HepG2 (cell line): ENCODE results near the gene IBA57. TPM values are rescaled to one million over a fixed set of nuclear protein-coding genes. Genes with fewer than 3 reads are reported as not detected.

Source experiments
- GATAD2A ChIP-seq: IDR thresholded peaks from 2 replicates; pipeline ENCODE4 v1.6.1; 2016
- GRHL1 ChIP-seq: sonication (generic); formaldehyde crosslinking; conservative IDR thresholded peaks from 2 replicates; pipeline ENCODE4 v1.8.0; 2022; ENCODE audit warnings: missing genetic modification reagents
- HIVEP1 ChIP-seq: sonication (generic); formaldehyde crosslinking; IDR thresholded peaks from 2 replicates; pipeline ENCODE4 v1.4.0; 2020; ENCODE audit warnings: mild to moderate bottlenecking, missing genetic modification reagents
- HMGXB4 ChIP-seq, 2 experiments: sonication (generic) in 1 of 2; formaldehyde crosslinking in 1 of 2; IDR thresholded peaks; 2 replicates each; pipeline versions ENCODE4 v1.4.0 to v1.6.1; 2018 to 2020; ENCODE audit warnings: missing genetic modification reagents in 2 of 2, borderline replicate concordance in 1 of 2, low read depth in 1 of 2, mild to moderate bottlenecking in 1 of 2, missing biosample characterization in 1 of 2
- MAZ ChIP-seq, 2 experiments: sonication (generic) in 1 of 2; formaldehyde crosslinking in 1 of 2; IDR thresholded peaks; 2 replicates each; pipeline versions ENCODE4 v1.5.0 to v1.6.1; 2012 to 2020; ENCODE audit warnings: low read depth in 2 of 2, mild to moderate bottlenecking in 2 of 2, borderline replicate concordance in 1 of 2, improper control_type of control experiment in 1 of 2, low read length in 1 of 2, missing genetic modification reagents in 1 of 2, moderate library complexity in 1 of 2
- PATZ1 ChIP-seq: sonication (generic); formaldehyde crosslinking; IDR thresholded peaks from 2 replicates; pipeline ENCODE4 v1.4.0; 2020; ENCODE audit warnings: missing genetic modification reagents
- SP1 ChIP-seq, 2 experiments: fragments of 450-650 bp in 1 of 2; sonication (generic) in 1 of 2; formaldehyde crosslinking in 1 of 2; IDR thresholded peaks; 2 replicates each; pipeline versions ENCODE4 v1.4.0 to v1.6.1; 2016 to 2020; ENCODE audit warnings: missing genetic modification reagents in 1 of 2
- ZFP91 ChIP-seq: sonication (generic); formaldehyde crosslinking; IDR thresholded peaks from 2 replicates; pipeline ENCODE4 v1.9.0; 2022; ENCODE audit warnings: missing genetic modification reagents, mild to moderate bottlenecking, borderline replicate concordance
- ZFX ChIP-seq: sonication (generic); formaldehyde crosslinking; IDR thresholded peaks from 2 replicates; pipeline ENCODE4 v1.4.0; 2020; ENCODE audit warnings: mild to moderate bottlenecking, low read depth, missing genetic modification reagents, moderate library complexity
- ZNF256 ChIP-seq: sonication (generic); formaldehyde crosslinking; conservative IDR thresholded peaks from 2 replicates; pipeline ENCODE4 v1.4.0; 2020; ENCODE audit warnings: missing genetic modification reagents
- ZNF296 ChIP-seq: sonication (generic); formaldehyde crosslinking; conservative IDR thresholded peaks from 2 replicates; pipeline ENCODE4 v1.5.0; 2020; ENCODE audit warnings: mild to moderate bottlenecking, missing genetic modification reagents
- ZNF3 ChIP-seq: IDR thresholded peaks from 2 replicates; pipeline ENCODE4 v1.7.0; 2017; ENCODE audit warnings: inconsistent platforms
- ZNF574 ChIP-seq: sonication (generic); formaldehyde crosslinking; IDR thresholded peaks from 2 replicates; pipeline ENCODE4 v1.4.0; 2020; ENCODE audit warnings: missing genetic modification reagents
- ZNF597 ChIP-seq: sonication (generic); formaldehyde crosslinking; IDR thresholded peaks from 2 replicates; pipeline ENCODE4 v1.5.0; 2020; ENCODE audit warnings: missing genetic modification reagents
- ZNF720 ChIP-seq: sonication (generic); formaldehyde crosslinking; IDR thresholded peaks from 2 replicates; pipeline ENCODE4 v1.4.0; 2020; ENCODE audit warnings: missing genetic modification reagents
- polyA plus RNA-seq, 8 experiments: library from polyadenylated mRNA; depleted of rRNA in 3 of 8; stranded (reverse) in 7 of 8; unstranded in 1 of 8; fragments of >200 nt; fragmentation: Illumina TruSeq in 4 of 8; extraction: Trizol in 4 of 8; gene quantifications; 2 replicates each; pipeline versions ENCODE4 v1.2.1 to v1.2.3, GENCODE V29; 2011 to 2016; ENCODE audit warnings: low read depth in 4 of 8, missing spikeins in 1 of 8, mixed read lengths in 1 of 8; ENCODE audit not compliant: insufficient read depth in 1 of 8
- total RNA-seq, 5 experiments: library from RNA; depleted of rRNA; stranded (reverse); fragments of >200 nt; fragmentation: Illumina TruSeq; extraction: Trizol; gene quantifications; 2 replicates each; pipeline ENCODE4 v1.2.3, GENCODE V29; 2016; ENCODE audit warnings: low read depth in 1 of 5

IBA57 gene
- total and polyA plus RNA-seq, 2 of the 13 experiments (the other 11 are each of a cell fraction or from before 2014, with no cell fraction given) = 2.3 to 10.2 TPM

GRCh38 chr1:228150461-228151179, 15.0 kb upstream of the IBA57 start (continued):
- TF ChIP-seq ZNF597 (CRISPR knock-in tag) (no peak), GATAD2A (CRISPR knock-in tag) (peak; percentile 10; the same call in 1 of the 2 replicates), ZNF256 (CRISPR knock-in tag) (no peak), HMGXB4 (CRISPR knock-in tag; IDR thresholded peaks at IDR 0.05; ENCODE audit: borderline replicate concordance in 1 of 2, low read depth in 1 of 2) (peak in 1 of 2 experiments; percentile 41; a peak in 1 of 4 replicates), ZNF296 (no peak), PATZ1 (CRISPR knock-in tag) (peak; percentile 74; the same call in 1 of the 2 replicates), MAZ (IDR thresholded peaks at IDR 0.05; ENCODE audit: borderline replicate concordance, low read depth, low read length) (no peak), MAZ (CRISPR knock-in tag; IDR thresholded peaks at IDR 0.05; ENCODE audit: low read depth) (peak; percentile 55; the same call in 1 of the 2 replicates), HIVEP1 (CRISPR knock-in tag) (no peak), ZNF574 (peak; percentile 26), SP1 (IDR thresholded peaks at IDR 0.05) (no peak), SP1 (CRISPR knock-in tag; IDR thresholded peaks at IDR 0.05) (0 out of 2 replicates have a peak, but pooled peaks have one; percentile 22), ZNF720 (CRISPR knock-in tag) (no peak), ZFX (peak; percentile 88), ZNF3 (CRISPR knock-in tag) (no peak), ZFP91 (peak; percentile 50; the same call in 1 of the 2 replicates), GRHL1 (CRISPR knock-in tag) (no peak)
